22Rv1 (cell line): ENCODE measurements around the gene MPPED2.

Source experiments
- ZFX ChIP-seq: fragments of 450-650 bp; IDR thresholded peaks from 2 replicates; pipeline ENCODE4 v1.6.1; 2017; ENCODE audit warnings: antibody characterized with exemption, borderline replicate concordance
- TF ChIP-seq, protein P1 (sequence below): fragments of 450-650 bp; IDR thresholded peaks from 2 replicates; pipeline ENCODE4 v1.5.1; 2017; ENCODE audit warnings: mild to moderate bottlenecking

DNA sequence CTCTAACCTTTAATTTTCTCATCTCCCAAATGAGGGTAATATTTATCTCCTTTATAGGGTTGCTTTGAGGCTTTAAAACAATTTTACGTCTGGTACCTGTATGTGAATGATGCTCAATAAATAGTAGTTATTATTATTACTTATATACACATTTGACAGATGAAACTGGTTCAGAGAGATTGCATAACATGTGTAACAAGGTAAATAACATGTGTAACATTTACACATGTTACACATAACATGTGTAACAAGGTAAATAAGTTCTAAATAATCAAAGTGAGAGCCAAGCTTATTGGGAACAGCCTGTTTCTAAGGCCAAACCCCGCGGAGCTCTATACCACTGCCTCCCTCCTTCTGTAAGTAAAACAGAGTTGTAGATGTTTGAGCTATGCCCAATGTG is 100.9 kb downstream of the MPPED2 start:
- TF ChIP-seq, protein P1, sequence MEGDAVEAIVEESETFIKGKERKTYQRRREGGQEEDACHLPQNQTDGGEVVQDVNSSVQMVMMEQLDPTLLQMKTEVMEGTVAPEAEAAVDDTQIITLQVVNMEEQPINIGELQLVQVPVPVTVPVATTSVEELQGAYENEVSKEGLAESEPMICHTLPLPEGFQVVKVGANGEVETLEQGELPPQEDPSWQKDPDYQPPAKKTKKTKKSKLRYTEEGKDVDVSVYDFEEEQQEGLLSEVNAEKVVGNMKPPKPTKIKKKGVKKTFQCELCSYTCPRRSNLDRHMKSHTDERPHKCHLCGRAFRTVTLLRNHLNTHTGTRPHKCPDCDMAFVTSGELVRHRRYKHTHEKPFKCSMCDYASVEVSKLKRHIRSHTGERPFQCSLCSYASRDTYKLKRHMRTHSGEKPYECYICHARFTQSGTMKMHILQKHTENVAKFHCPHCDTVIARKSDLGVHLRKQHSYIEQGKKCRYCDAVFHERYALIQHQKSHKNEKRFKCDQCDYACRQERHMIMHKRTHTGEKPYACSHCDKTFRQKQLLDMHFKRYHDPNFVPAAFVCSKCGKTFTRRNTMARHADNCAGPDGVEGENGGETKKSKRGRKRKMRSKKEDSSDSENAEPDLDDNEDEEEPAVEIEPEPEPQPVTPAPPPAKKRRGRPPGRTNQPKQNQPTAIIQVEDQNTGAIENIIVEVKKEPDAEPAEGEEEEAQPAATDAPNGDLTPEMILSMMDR: no peak
- TF ChIP-seq ZFX: no peak
